Measurements from ENCODE around the gene INAFM2. TPM values are rescaled to one million over a fixed set of nuclear protein-coding genes. Genes with fewer than 3 reads are reported as not detected.

The INAFM2 gene
- total RNA-seq, 1 experiment from 2014 or later = 89.8 TPM

DNA sequence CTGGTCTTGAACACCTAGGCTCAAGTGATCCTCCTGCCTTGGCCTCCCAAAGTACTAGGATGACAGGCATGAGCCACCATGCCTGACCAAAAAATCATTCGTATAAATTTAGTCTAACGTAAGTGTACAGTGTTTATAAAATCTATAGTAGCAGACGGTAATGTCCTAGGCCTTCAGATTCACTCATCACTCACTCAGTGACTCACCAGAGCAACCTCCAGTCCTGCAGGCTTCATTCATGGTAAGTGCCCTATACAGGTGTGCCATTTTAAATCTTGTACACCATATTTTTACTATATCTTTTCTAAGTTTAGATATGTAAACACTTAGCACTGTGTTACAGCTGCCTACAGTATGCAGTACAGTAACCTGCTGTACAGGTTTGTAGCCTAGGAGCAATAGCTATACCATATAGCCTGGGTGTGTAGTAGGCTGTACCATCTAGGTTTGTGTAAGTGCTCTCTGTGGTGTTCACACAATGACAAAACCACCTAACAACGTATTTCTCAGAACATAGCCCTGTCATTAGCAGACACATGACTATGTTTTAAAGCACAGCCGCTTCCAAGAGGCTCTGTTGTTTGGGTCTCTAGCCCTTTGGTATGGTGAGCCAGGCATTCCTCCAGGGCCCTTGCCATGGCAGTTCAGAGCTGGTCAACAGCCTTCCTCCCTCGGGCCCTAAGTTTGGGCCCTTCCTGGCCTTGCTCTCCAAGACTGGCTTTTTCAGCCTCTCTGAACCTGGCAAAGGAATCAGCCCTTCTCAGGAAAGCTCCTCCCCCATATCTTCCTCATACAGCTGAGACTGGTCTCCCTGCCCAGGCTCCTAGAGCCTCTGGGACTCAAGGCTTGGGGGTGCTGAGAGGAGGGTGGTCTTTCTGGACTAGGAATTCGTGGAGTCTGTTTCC lies 19.2 kb downstream of the INAFM2 start:
- no peaks in the 10 kb centered on the region for H3K27me3 ChIP-seq (replicated peaks)
- no peaks in the 10 kb centered on the region for H3K9me3 ChIP-seq (replicated peaks)
- no peak overlapping the region for H3K4me3 ChIP-seq
- H3K4me1 ChIP-seq (replicated peaks) = peaks cover 70% of the 10 kb centered on the region
- H3K36me3 ChIP-seq = peaks cover 25% of the 10 kb centered on the region
- DNase-seq (ENCODE audit: low read depth in 1 of 2, low spot score in 2 of 2) = no peak
- H3K27ac ChIP-seq = peak overlapping the region; percentile 97

DNA sequence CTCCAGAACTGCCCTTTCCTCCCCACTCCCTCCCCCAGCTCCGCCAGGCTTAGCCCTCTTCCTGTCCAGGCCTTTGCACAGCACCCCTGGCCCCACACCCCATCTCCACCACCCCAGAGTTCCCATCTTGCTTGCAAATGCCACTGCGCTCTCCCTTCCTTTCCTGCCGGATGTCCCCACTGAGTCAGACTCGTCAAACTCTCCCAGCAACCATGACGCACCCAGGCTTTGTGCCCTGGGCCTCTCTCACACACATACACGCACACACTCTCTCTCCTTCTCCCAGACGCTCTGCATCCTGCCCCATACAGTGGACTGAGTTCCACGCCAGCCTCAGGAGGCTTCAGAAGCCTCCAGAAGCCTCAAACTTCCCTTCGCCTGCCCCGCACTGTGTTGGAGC lies 20.0 kb downstream of the INAFM2 start:
- H3K9me3 ChIP-seq (replicated peaks) = no peaks in the 10 kb centered on the region
- H3K4me3 ChIP-seq = no peak overlapping the region
- H3K27me3 ChIP-seq (replicated peaks) = no peaks in the 10 kb centered on the region
- DNase-seq (ENCODE audit: low read depth in 1 of 2, low spot score in 2 of 2) = peak; percentile 92 to 97
- H3K36me3 ChIP-seq = peaks cover 17% of the 10 kb centered on the region
- peaks cover 62% of the 10 kb centered on the region for H3K4me1 ChIP-seq (replicated peaks)
- peak overlapping the region; percentile 85 for H3K27ac ChIP-seq

DNA sequence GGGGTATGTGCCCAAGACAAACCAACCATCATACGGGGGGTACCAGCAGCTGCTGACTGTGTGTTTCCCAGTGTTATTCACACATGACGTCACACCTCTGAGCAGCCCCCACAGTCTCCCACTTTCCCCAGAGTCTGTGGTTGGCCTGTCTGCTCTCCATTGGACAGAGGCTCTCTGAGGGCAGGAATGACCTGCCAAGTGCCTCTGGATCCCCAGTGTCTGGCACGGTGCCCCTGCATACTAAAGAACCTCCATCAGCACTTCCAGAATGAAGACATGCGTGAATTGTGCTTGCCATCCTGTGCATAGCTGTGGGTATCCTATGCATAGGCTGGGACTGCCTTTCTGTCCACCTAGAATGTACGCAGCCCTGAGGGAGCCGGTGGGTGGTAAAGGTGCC lies 20.7 kb downstream of the INAFM2 start:
- Histone ChIP-seq H3K9me3 (replicated peaks) (no peaks in the 10 kb centered on the region), H3K27ac (peak overlapping the region; percentile 85), H3K27me3 (replicated peaks) (no peaks in the 10 kb centered on the region), H3K4me1 (replicated peaks) (peaks cover 57% of the 10 kb centered on the region), H3K4me3 (no peak overlapping the region), H3K36me3 (peaks cover 14% of the 10 kb centered on the region)
- DNase-seq (ENCODE audit: low read depth in 1 of 2, low spot score in 2 of 2) = no peak

DNA sequence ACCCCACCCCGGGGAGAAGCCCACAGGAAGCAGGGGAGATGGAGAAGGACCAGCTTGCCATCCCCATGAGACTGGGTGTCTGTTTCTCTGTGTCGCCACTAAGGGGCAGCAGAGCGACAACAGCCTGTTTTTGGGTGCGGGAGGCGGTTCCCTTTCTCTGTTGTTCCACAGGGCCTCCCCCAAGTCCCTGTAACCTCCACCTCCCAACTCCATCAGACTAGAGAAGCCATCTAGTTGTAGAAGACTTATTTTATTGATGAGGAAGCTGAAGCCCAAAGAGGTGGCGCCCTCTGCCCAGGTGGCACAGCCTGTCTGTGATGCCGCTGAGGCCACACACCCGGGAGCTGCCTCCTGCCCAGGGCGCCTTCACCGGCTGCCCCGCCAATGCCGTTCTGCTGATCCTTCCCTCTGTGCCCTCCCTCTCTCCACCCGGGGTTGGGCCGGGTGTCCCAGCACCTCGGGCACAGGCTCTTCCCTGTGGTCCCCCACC lies 21.2 kb downstream of the INAFM2 start:
- Histone ChIP-seq H3K27ac (peak overlapping the region; percentile 85; the same call in 1 of the 2 replicates), H3K9me3 (replicated peaks) (no peaks in the 10 kb centered on the region)
- DNase-seq (ENCODE audit: low read depth in 1 of 2, low spot score in 2 of 2) = peak; percentile 69 to 73

DNA sequence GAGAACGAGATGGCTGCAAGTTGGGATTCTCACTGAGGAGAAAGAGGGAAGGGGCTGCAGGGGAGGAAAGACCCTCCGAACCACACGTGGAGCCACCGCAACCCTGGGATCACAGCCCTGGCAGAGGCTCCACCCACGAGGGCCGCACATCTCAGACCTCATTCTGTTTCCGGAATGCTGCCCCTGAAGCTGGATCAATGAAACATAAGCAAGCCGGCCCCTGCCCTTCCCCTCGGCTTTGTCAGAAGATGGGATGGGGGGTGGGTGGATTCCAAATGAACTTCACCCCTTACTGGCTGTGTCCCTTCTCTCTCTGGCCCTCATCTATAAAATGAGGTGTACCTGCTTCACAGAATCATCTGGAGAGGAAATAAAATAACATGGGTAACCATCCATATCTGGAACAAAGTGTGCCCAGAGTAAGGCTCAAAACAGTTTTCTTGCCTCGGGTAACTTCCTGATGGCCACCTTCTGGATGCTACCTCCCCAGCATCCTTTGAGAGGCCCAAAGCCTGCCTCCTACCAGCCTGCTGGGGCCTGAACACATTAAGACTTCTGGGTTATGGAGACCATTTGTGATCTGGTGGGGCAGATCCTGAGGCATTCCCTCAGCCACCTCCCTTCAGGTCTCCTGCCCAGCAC lies 21.9 kb downstream of the INAFM2 start:
- Histone ChIP-seq H3K36me3 (peaks cover 2% of the 10 kb centered on the region), H3K4me3 (no peak overlapping the region), H3K27me3 (replicated peaks) (no peaks in the 10 kb centered on the region), H3K4me1 (replicated peaks) (peaks cover 46% of the 10 kb centered on the region), H3K9me3 (replicated peaks) (no peaks in the 10 kb centered on the region), H3K27ac (no peak overlapping the region)
- no peak for DNase-seq (ENCODE audit: low read depth in 1 of 2, low spot score in 2 of 2)

More for the DNA sequence above, 21.2 kb downstream of the INAFM2 start:
- peaks cover 53% of the 10 kb centered on the region for H3K4me1 ChIP-seq (replicated peaks)
- H3K4me3 ChIP-seq = no peak overlapping the region
- peaks cover 9% of the 10 kb centered on the region for H3K36me3 ChIP-seq
- H3K27me3 ChIP-seq (replicated peaks) = no peaks in the 10 kb centered on the region

DNA sequence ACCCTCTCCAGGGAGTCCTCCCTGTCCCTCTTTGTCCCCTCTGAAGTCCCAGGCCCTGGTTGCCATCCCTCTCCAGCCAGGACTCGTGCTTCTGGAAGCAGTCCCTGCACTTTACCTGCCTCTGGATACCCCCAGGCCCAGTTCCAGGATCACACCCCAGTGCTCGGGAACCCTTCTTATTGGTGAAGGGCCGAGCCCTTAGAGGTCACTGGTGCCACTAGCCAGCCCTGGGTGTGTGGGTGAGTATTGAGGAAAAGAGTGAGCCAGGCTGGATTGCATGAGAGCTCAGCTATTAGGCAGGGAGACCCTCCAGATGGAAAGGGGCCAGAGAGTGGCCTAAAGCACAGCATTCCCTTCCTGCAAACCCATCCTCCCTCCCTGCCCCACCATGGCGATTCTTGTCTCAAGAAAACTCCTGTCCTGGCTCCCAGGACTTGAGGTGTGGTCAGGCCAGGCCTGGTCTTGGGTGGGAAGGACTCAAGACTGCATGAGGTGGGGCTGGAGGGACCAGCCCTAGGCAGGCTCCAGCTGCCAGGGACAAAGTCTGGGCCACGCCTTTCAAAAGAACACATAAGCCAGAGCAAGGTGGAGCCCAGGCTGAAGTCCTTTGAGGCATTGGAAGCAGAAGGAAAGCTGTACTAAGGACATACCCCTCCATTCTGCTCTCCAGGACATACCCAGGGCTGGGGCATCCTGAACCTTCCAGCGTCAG lies 22.5 kb downstream of the INAFM2 start:
- Histone ChIP-seq H3K4me3 (no peak overlapping the region), H3K9me3 (replicated peaks) (no peaks in the 10 kb centered on the region), H3K27ac (no peak overlapping the region), H3K27me3 (replicated peaks) (no peaks in the 10 kb centered on the region), H3K36me3 (no peaks in the 10 kb centered on the region), H3K4me1 (replicated peaks) (peaks cover 39% of the 10 kb centered on the region)
- DNase-seq (ENCODE audit: low read depth in 1 of 2, low spot score in 2 of 2) = no peak

DNA sequence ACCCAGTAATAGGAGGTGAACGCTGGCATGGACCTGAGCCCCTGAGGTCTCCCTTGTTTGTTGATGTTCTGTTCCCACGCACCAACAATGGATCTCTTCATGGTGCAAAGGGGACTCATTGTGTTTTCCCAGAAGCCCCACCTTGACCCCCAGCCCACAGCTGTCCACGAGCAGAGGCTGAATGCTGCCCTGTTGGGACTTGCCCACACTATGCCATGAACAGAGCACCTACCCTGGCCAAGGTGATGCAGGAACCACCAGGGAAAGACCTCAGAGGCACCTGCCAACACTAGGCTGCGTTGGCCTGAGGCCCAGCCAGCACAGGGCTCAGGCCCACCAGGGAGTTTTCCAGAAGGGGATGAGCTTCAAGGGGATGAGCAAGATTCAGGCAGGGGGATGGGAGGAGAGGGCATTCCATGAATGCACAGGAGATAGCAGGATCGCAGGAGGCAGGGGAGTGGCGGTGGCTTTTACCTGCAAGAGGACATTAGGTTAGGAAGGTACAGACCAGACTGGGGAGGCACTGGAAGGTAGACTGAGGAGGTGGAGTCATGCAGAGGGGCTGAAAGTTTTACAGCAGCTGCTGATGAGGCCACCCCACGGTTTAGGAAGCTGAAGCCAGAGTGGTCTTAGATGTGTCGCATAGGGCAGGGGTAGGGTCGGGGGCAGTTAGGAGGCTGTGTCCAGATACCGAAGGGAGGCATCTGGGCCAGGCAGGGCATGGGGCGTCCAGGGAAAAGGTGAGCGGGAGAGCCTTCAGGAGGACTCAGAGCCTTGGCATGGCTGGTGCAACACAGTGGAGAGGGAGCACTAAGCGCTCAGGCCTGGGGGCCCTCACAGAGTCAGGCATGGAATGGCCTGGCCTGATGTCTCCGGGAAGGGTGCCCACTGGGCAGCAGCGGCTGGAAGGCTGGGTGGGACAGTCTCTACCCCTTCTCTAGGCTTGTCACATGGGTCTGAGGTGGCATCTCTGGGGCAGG lies 23.4 kb downstream of the INAFM2 start:
- Histone ChIP-seq H3K4me1 (replicated peaks) (peaks cover 31% of the 10 kb centered on the region), H3K36me3 (no peaks in the 10 kb centered on the region), H3K4me3 (no peak overlapping the region), H3K27me3 (replicated peaks) (no peaks in the 10 kb centered on the region), H3K9me3 (replicated peaks) (no peaks in the 10 kb centered on the region), H3K27ac (no peak overlapping the region)
- DNase-seq (ENCODE audit: low read depth in 1 of 2, low spot score in 2 of 2) = no peak

DNA sequence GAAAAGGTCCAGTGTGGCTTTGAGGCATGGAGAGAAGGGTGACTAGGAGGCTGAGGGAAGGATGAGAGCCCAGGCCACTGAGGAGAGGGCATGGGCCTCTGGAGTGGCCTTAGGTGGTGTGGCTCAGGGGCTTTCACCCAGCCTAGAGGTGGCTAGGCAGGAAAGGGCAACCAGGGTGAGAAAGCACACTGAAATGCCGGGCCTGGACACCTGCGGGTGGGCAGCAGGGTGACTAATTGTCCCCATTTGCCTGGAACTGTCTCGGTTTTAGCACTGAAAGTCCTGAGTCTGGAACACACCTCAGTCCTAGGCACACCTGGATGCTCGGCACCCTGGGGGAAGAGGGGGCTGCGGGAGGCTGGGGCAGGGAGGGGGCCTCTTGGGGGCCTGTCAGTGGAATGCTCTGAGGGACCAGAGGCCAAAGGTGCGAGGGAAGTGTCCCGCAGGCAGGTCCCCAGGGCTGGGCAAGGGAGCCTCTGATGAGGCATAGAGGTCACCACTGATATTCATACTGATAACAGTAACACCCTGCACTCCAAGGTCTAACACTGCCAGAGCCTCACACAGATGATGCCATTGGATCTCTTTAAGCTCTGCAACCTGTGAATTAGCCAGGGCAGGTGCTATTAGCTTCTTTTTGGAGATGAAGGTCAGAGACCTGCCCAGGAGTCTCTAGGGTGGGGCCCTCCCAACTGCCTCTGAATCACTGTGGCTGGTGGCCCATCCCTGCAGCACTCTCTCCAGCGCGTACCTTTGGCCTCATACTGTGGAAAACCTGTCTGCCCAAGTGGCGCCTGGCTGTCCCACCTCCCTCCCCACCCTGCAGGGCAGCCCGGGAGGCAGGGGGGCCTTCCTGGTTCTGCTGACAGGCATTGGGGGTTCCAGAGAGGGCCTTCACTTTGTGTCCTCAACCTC lies 24.3 kb downstream of the INAFM2 start:
- Histone ChIP-seq H3K27me3 (replicated peaks) (no peaks in the 10 kb centered on the region), H3K36me3 (no peaks in the 10 kb centered on the region), H3K27ac (no peak overlapping the region), H3K4me1 (replicated peaks) (peaks cover 21% of the 10 kb centered on the region), H3K4me3 (no peak overlapping the region), H3K9me3 (replicated peaks) (no peaks in the 10 kb centered on the region)
- no peak for DNase-seq (ENCODE audit: low read depth in 1 of 2, low spot score in 2 of 2)

DNA sequence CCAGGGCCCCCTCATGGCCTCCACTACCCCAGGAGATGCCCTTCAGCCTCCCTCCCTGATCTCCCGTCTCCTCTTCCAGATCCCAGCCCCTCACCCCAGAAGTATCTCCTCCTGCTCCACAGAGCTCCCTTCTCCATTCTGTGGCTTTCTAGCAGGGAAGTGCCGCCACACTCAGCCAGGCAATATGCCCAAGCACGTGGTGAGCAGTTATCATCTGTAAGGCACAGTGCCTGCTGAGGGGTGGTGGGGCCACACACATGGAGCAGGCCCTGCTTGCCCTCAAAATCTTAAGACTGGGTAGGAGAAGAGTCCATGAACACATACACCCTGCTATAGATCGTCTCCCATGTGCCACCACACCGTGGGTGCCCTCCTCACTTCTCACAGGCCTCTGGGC lies 25.0 kb downstream of the INAFM2 start:
- Histone ChIP-seq H3K36me3 (no peaks in the 10 kb centered on the region), H3K27me3 (replicated peaks) (no peaks in the 10 kb centered on the region), H3K9me3 (replicated peaks) (no peaks in the 10 kb centered on the region), H3K4me3 (no peak overlapping the region), H3K4me1 (replicated peaks) (peaks cover 15% of the 10 kb centered on the region), H3K27ac (no peak overlapping the region)
- no peak for DNase-seq (ENCODE audit: low read depth in 1 of 2, low spot score in 2 of 2)

DNA sequence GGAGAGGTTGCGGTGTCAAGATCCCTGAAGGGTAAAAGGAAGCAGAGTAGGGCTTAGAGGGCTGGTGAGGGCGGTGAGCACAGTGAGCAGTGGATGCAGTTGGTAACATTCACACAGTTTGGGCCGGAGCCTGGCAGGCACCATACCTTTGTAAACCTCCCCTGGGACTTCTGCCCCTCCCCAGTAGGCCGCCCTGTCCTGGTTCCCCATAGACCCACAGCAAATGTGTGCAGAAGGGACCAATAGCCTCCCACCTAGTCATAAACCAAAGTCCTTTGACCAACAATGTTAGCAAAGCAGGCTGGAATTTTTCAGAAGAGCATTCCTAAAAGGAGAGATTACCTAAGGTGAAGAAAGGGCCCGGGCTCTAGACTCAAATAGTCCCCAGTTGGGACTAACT lies 25.7 kb downstream of the INAFM2 start:
- H3K27ac ChIP-seq = no peak overlapping the region
- H3K9me3 ChIP-seq (replicated peaks) = no peaks in the 10 kb centered on the region
- H3K36me3 ChIP-seq = no peaks in the 10 kb centered on the region
- H3K27me3 ChIP-seq (replicated peaks) = no peaks in the 10 kb centered on the region
- DNase-seq (ENCODE audit: low read depth in 1 of 2, low spot score in 2 of 2) = no peak
- H3K4me3 ChIP-seq = no peak overlapping the region
- peaks cover 13% of the 10 kb centered on the region for H3K4me1 ChIP-seq (replicated peaks)

DNA sequence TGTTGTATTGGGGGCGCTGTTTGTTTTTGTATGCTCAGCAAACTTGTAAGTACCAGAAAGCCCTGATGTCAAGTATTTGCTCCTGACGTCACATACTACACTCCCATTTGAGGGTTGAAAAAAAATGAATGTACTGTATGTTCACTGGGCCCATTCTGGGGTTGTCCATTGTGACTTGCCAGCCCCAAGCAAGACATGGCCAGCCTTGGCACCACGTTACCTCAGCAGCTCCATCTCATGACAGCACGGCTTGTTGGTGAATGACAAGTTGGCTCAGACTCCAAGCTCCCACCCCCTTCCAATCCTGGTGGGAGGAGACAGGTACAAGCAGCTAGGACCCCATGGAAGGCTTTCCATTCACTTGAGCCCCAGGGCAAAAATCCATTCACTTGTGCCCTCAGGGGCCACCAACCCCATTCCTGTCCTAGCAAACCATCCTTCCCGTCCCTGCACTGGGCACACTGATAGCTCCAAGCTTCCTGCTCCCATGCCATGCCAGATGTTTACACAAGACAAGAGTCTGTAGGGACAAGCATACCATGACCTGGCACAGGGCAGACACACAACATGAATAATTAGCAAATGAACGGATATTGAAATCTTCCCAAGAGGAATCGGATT lies 28.9 kb downstream of the INAFM2 start:
- Histone ChIP-seq H3K9me3 (replicated peaks) (no peaks in the 10 kb centered on the region), H3K4me3 (no peak overlapping the region), H3K27me3 (replicated peaks) (no peaks in the 10 kb centered on the region), H3K36me3 (no peaks in the 10 kb centered on the region), H3K27ac (no peak overlapping the region), H3K4me1 (replicated peaks) (peaks cover 10% of the 10 kb centered on the region)
- no peak for DNase-seq (ENCODE audit: low read depth in 1 of 2, low spot score in 2 of 2)

DNA sequence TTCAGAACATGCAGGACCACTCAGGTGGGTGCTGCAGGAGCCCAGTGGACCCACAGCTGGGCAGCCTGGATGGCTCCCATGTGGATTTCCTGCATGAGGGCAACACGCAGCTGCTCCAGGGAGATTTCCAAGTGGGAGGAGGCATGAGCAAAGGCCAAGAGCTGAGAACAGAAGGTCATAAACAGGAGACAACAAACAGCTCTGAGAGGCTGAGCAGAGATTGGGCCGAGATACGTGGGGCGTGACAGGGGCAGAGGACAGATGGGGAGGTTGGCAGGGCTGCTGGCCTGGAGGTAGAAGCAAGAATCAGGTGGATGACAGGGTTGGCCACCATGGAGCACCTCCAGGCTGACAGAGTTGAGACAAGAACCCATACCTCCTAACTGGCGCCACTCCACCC lies 30.2 kb downstream of the INAFM2 start:
- Histone ChIP-seq H3K9me3 (replicated peaks) (peaks cover 6% of the 10 kb centered on the region; the same call in 1 of the 2 replicates), H3K27me3 (replicated peaks) (no peaks in the 10 kb centered on the region), H3K4me1 (replicated peaks) (peaks cover 23% of the 10 kb centered on the region), H3K4me3 (no peak overlapping the region), H3K36me3 (no peaks in the 10 kb centered on the region), H3K27ac (no peak overlapping the region)
- DNase-seq (ENCODE audit: low read depth in 1 of 2, low spot score in 2 of 2) = no peak

Measured in SJSA1 (cell line).